Retinal pigment epithelial cell (primary cell): Measurements from ENCODE around the gene AURKAIP1.

ENCODE experiments used
- DNase-seq: peaks from one replicate; pipeline ENCODE4 v3.0.0-alpha.2; 2010; ENCODE audit warnings: low read depth
- H3K4me3 ChIP-seq: 2 replicates; pipeline ENCODE4 v1.5.1; 2011; ENCODE audit warnings: mild to moderate bottlenecking, low read length, control low read depth, moderate library complexity
- CTCF ChIP-seq: conservative IDR thresholded peaks from 2 replicates; pipeline ENCODE4 v1.5.1; 2011; ENCODE audit warnings: low read depth, low read length, control low read depth, inconsistent platforms

The AURKAIP1 gene

GRCh38 chr1:1341549-1342021 lies 33.4 kb downstream of the AURKAIP1 start:
- no peak overlapping the region for H3K4me3 ChIP-seq
- DNase-seq, result no peak

GRCh38 chr1:1340791-1341548 lies 34.0 kb downstream of the AURKAIP1 start:
- no peak for DNase-seq
- no peak for TF ChIP-seq CTCF
- H3K4me3 ChIP-seq, result no peak overlapping the region

More at GRCh38 chr1:1341549-1342021, 33.4 kb downstream of the AURKAIP1 start:
- TF ChIP-seq CTCF, result no peak

GRCh38 chr1:1340185-1340584 lies 34.8 kb downstream of the AURKAIP1 start:
- DNase-seq, result no peak
- no peak for TF ChIP-seq CTCF
- no peak overlapping the region for H3K4me3 ChIP-seq

- H3K4me3 ChIP-seq, result no peak overlapping the region
- TF ChIP-seq CTCF, result no peak
- no peak for DNase-seq
These were observed 36.7 kb downstream of the AURKAIP1 start for GRCh38 chr1:1338278-1338677.

GRCh38 chr1:1337793-1338147 lies 37.2 kb downstream of the AURKAIP1 start:
- no peak for TF ChIP-seq CTCF

GRCh38 chr1:1336931-1337792 lies 37.8 kb downstream of the AURKAIP1 start:
- no peak overlapping the region for H3K4me3 ChIP-seq
- no peak for DNase-seq
- no peak for TF ChIP-seq CTCF

More at GRCh38 chr1:1337793-1338147, 37.2 kb downstream of the AURKAIP1 start:
- no peak for DNase-seq
- no peak overlapping the region for H3K4me3 ChIP-seq
